GM18867 (cell line): ENCODE results near the gene EHD4.
A peak's percentile ranks its signal among the peaks of the same experiment; 100 is the strongest.

ENCODE experiments used
- ATAC-seq: cut with Tn5 transposase; IDR thresholded peaks from one replicate; pipeline ENCODE4 v1.9.1; 2021; ENCODE audit warnings: mild to moderate bottlenecking, moderate library complexity; ENCODE audit not compliant: unreplicated experiment

Gene EHD4

DNA sequence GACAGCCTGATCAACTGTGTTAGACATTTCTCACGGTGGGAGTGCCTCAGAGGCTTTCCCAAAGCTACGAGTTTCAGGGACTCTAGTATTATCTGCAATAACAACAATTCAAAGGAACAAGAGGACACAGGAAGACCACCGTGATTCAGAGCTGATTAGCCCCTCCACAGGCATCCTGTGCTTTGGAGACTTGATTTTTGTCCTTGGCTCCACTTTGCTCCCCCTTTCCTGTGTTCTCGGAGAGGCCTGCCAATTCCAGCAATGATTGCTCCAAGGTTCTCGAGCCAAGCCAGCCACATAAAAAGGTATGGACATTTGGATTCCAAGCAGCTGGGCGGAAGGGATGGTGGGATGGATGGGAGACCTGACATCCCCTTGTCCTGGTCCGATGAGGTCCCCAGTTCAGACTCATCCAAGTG lies 14.3 kb downstream of the EHD4 start:
- ATAC-seq, result no peak

DNA sequence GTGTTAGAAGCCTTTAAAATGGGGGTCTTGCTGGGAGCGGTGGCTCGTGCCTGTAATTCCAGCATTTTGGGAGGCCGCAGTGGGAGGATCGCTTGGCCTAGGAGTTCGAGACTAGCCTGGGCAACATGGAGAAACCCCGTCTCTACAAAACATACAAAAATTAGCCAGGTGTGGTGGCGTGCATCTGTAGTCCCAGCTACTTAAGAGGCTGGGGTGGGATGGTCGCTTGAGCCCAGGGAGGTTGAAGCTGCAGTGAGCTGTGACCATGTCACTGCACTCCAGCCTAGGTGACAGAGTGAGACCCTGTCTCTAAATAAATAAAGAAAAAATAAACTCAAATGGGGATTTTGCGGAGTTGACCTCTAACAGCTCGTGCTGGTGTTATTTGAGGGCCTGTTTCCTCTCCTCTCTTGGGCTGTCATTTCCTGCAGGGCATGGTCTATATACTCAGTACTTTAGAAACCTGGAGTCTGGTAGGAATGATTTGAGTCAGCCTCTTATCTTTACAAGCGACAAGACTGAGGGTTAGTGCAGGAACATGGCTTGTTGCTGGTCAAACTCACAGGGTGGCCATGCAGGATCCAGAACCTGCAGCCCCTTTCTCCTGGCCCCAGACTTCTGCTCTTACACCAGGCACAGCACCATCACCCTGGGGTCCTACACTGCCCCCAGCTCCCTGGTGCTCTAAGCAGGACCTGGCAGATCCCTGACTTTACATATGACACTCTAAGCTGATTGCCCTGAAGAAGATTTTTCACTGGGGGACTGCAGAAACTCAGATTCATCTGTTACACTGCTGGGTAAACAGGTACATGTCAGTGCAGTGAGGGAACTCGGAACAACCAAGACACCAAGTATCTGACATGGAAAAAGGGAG lies 15.1 kb downstream of the EHD4 start:
- peak; percentile 61 for ATAC-seq

DNA sequence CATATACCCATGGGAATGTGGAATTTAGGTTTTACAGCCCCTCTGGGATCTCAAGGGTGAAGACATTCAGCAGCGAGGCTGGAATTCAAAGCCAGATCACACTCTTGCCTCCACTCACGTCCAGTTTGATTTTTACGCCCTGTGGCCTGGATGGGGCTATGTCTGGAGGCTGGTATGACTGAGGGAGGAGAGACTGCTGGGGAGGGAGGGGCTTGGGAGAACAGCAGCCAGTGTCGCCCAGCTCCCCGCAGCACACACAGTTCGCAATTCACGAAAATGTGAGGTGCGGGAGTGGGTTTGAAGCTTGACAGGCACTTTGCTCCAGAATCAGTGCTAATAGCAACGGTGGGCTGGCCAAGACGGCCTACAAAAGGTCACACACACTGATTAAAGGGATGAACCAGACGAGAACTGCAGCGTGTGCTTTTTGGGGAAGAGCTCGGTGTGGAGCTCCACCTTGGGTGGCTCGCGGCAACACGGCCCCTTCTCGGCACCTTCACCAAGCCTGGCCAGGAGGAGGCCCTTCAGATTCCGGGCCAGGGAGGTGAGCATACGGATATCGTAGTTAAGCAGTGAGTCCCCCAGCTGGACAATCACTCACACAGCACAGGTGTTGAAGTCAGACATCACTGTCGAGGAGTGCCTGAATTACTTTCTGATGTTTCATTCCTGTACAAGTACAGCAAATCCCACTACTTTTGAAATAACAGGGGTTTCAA lies 16.4 kb downstream of the EHD4 start:
- ATAC-seq, result no peak

DNA sequence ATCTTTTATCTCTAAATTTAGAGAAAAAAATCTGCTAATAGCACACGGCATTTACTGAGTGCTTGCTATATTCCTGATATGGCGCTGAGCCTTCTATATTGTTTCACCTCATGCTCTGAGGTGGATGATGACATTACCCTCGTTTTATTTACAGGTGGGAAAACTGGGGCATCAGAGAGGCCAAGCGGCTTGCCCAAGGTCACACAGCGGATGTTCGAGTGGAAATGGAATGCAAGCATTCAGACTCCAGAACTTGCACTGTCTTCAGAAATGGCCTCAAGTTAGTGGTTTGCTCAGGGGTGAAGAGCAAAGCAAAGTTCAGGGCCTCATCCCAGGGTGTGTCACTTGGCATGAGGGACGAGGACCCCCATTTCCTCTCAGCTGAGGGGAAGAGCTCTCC lies 17.3 kb downstream of the EHD4 start:
- no peak for ATAC-seq

DNA sequence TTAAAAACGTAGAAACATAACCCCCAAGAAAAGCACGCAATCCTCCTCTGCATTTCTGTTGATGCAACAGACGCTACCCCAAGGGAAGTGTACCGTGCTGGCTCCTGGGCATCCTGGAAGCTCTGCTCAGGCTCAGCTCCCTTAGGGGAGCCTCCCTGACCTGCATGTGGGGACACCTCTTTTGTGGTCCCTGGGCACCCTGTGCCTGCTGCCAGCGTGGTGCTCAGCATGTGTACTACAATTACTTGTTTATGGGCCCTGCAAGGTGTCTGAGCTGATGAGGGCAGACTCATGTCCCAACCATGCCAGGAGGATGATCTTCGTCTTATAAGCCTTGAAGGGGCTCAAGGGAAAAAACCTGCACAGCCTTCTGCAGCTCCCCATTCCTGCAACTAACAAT lies 18.3 kb downstream of the EHD4 start:
- ATAC-seq, result no peak

DNA sequence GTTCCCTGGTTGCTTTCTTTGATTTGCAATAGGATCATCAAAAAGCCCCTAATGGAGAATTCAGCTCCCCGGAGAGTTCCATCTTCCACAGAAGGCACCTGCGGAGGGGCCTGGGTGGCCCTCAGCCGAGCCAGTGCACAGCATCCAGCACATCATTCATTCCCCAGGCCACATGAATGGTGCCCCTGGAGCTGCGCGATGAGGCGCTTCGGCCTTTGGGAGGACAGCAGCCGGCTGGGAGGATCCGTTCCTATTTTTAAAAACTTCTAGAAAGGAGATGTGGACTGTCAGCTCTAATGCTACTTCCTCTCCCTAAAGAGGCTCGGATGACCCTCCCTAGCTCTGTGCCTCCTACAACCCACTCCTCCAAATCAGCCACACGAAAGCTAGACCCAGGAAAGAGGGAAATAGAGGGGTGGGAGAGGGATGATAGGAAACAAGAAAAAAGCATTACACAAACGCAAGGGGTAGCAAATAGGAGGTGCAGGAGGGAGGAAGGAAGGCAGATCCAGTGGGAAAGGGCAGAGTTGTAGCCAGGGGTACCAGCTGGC lies 20.3 kb downstream of the EHD4 start:
- ATAC-seq, result no peak

DNA sequence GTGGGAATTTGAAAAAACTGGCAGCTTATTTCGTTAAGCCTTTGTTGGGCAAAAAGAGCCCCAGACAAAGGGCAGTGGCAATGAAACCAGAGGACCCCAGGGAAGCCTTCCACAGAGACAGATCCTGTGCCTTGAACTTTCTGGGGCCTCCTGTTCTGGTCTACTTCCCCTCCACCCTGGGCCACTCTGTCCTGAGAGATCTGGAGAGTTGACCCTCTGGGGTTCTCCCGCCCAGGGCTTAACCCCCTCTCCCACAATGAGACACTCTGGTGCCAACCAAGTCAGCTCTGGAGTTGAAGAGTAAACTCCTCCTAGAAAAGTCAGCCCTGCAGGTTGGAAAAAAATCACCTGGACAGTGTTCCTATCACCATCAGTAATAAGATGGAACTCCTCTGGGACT lies 20.8 kb downstream of the EHD4 start:
- ATAC-seq, result no peak

DNA sequence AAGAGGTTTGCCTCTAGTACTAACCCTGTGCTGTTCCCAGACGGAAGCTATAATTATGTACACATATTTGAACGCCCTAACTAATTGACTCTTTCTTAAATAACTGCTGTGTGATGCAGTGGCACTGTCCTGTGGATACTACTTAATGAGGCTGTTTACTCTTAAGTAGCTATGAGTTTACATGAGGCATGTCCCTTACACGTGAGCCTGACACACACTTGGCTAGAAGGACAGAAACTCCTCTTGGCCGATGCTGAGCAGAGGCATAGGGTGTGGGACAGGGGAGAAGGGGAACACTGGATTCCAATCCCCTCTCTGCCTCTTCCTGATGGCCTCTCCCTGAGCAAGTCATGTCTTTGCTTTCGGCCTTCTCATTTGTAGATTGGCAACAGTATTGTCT lies 21.9 kb downstream of the EHD4 start:
- ATAC-seq, result no peak

DNA sequence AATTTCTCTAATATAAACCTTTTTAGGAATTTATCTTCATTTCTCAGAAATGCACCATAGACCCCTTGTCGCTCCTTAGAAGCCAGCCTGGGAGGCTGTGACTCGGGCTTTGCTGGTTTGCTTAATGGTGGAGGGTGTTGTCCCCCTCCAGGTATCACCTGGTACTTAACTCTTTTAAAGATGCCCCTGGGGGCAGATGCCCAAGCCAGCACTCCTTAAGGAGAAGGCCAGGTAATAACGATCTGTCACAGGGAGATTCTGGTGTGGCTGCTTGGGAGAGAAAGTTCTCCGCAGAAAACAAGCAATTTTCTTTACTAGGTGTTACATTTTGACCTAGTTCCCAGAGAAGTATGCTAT lies 22.3 kb downstream of the EHD4 start:
- no peak for ATAC-seq

DNA sequence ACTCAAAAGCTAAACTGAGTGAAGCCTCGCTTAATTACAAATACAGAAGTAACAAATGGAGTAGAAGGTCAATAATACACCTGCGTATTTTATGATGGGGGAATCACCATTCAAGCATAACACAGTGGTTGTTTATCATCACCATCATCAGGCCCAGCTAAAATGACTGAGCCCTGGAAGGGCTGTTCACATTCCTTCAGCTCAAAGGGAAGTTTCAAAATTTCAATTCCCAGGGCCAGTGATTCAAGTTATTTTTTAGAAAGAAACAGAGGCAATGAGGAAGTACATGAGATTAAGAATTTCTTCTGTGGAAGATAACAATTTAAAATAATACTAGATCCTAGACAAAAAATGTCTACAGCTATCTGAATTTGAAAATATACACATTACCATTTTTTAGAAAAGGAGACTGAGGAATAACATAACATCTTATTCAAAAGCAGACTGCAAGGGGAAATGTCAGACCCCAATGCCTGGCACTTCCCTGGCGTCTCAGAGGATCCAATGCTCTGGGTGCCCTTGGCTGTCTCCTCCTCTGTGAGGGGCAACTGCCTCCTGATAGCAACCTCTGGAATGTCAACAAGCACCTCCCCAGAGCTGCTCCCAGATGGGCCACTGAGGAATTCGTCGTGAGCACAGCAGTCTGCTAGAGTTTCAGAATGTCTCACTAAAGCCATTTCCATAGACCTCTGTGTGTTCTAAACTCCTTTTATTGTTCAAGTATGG lies 22.8 kb downstream of the EHD4 start:
- ATAC-seq, result no peak

DNA sequence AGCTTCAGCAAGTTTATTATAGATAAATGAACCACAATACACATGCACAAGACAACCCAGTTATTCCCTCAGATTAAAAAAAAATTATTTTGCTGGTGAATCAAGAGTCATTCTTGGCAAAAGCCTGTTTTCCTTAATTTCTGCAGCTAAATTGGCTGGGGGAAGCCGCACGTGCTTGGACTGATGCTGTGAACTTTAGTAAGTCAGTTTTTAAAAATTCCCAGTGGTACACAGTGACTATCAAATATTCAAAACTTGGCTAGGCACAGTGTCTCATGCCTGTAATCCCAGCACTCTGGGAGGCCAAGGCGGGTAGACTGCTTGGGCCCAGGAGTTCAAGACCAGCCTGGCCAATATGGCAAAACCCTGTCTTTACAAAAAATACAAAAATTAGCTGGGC lies 23.9 kb downstream of the EHD4 start:
- ATAC-seq, result no peak

DNA sequence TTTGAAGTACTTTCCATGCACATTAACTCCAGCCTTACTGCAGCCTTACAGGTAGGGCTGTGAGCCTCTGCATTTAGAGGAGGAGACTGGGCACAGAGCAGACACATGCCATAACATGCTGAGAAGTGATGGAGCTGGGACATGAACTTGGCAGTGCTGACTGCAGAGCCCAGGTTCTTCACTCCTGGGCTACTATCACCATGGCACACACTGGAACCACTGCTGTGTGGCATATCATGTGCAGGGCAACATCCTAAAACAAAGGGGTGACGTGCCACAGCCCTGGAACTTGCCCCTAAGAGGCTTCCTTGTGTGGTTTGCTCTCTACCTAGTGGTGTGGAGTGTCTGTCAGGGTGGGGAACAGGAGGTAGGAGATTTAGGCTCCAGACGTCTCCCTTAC lies 25.4 kb downstream of the EHD4 start:
- no peak for ATAC-seq

DNA sequence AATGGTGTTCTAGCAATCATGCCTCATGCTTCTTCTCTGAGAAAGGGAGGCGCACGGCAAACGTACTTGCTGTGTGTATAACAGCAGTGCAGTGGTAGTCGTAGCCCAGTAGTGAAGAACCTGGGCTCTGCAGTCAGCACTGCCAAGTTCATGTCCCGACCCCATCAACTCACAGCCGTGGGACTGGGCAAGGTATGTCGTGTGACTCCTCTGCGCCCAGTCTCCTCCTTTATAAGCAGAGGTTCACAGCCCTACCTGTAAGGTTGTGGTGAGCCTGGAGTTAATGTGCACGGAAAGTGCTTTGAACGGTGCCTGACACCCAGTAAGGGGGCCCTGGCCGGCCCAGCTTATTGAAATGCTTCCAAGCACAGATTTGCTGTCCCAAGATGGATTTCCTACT lies 26.6 kb downstream of the EHD4 start:
- ATAC-seq, result no peak

DNA sequence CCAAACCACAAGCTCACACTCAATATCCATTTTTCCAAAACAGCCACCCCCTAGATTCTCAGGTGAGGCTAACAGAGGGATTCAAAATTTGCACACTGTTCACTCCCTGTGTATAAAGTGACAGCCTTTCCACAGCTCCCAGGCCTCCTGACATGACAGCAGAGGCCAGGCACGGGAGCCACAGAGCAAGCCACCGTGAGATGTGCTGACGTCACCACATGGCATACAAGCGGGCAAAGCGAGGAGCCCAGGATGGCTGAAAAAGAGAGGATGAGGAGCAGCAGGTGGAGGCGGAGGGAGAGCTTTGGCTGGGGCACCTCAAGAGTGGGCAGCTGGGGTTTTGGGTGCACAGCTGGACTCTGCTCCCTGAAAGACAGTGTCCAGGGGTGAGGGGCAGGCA lies 27.1 kb downstream of the EHD4 start:
- no peak for ATAC-seq

DNA sequence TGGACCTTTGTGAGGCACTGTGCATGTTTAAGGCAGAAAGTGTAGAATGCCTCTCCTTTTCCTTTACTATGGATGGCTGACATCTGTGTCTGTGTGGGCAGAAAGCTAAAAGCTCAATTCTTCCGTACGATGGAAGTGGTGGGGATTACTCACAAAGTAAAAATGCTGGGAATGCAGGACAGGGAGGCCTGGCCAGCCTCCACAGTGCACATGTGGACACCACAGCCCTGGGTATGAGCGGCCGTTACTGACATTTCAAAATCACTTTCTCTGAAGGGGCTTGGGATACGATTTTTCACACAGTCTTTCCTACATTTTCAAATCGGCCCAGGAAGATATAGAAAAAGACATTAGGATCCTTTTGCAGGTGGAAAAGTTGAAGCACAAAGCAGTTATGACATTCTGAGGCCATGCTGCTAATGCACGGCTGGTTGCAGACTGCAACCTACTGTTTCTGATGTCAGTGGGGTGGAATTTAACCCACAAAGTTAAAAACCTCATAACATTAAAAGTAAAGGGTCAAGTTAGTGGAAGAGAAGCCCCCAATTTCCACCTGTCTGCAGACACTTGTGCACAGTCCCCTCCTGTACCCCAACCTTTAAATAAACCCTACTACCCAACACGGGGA lies 27.9 kb downstream of the EHD4 start:
- ATAC-seq, result no peak

DNA sequence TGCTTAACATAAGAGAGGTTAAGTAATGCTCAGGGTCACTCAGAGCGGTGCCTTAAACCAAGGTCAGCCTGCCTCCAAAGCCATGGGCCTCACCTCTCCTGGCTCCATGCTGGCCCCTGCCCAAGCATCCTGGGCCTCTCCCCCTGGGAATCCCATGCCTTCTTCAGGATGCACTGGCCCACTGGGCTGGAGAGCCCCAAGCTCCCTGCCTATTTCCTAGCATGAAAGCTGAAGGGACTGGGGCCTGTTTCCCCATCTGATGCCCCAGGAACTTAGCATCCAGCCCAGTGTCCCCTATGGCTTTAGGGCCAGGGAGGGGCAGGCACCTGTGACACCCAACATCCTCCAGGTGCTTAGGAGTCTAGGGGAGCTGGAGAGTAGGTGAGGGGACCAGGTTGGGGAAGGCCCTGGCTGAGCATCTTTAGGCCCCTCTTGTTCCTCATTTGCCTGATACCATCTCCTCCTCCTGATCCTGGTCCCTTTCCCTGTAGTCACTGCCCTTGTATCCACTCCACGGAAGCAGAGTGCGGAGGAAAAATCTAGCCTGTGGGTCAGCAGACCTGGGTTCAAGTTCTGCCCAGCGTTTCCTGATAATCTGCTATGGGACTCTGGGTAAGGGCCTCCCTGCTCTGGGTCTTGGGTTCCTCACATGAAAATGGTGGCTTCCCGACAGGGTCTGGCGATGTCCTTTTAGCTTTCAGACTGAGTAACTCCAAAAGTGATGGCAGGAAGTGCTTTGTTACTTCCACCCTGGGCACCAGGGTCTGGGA lies 28.6 kb downstream of the EHD4 start:
- no peak for ATAC-seq

DNA sequence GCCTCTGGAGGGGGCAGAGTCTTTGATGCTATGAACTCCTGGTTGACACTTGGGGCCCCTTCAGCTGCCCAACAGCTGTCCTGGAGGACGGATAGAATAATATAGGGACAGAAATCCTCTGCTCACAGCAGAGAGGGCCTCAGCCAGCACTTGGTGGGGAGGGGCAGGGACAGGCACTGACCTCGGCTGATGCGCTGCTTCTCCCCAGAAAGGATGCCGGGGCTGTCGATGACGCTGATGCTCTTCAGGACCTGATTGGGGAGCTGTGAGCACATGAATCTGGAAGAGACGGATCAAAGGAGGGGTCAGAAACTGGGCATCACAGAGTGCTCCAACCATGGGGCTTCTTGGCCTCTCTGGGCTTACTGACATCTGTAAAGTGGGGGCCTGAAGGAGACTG lies 29.5 kb downstream of the EHD4 start:
- ATAC-seq, result no peak

DNA sequence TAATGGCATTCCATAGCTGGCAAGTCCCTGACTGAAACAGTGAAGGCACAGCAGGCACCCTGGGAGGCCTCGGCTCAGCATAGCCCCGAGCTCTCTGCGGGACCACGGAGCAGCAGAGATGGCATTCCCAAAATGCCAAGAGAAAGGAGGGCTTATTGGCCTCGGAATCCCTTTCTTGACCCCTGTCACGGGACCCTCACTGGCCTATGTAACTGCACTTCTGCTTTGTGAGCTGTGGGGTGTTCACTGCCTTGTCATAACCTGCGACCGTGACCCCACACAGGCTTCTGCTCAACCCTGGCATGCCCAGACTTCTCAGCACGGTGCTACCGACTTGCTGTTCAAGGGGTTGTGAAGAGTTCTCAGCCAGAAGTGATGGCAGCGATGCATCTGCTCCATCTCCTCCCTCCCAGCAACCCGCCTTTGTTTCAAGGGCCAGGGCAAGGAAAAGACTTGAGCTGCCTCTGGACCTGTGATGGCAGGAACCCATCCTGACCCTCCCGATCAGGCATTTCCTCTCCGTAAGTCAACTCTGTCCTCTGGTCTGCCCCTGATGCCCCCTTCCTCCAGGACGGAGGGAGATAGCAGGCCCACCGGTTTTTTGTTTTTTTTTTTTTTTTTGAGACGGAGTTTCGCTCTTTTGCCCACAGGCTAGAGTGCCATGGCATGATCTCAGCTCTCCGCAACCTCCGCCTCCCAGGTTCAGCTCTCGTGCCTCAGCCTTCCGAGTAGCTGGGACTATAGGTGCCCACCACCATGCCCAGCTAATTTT lies 30.5 kb downstream of the EHD4 start:
- ATAC-seq, result no peak

DNA sequence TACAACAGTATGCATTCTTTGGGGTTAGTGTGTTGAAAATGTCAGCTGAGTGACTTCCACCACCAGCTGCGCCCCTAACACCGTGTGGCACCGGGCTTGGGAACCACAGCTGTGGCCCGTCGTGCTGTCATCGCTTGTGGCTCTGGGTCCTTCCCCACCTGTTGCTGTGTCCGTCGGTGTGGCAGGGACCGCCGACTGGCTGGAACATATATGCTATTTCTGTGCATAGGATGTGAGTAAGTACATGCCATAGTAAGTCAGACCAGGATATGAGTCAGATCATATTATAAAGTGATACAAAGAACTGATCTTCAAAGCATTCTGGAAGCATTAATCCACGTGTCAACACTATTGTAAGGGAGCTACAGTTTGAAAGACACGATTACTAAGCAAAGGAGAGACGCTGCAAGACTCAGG lies 31.9 kb downstream of the EHD4 start:
- no peak for ATAC-seq

DNA sequence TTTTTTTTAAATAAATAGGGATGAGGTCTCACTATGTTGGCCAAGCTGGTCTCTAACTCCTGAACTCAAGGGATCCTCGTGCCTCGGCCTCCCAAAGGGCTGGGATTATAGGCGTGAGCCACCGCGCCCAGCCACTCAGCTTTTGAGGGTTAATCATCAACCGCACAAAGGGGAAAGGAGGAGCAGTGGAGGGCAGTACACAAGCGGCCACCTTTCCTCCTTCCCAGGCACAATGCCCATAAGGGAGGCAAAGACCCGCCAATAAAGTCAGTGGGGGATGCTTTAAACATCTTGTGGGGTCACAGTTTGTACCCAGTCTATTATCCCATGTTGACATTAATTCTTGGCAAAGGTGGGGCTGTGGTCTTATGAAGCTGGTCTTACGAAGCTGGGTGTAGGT lies 32.4 kb downstream of the EHD4 start:
- no peak for ATAC-seq
